ENCODE measurements around the gene BTN1A1. TPM values are rescaled to one million over a fixed set of nuclear protein-coding genes. Genes with fewer than 3 reads are reported as not detected.

Gene BTN1A1
- not detected for total RNA-seq

DNA sequence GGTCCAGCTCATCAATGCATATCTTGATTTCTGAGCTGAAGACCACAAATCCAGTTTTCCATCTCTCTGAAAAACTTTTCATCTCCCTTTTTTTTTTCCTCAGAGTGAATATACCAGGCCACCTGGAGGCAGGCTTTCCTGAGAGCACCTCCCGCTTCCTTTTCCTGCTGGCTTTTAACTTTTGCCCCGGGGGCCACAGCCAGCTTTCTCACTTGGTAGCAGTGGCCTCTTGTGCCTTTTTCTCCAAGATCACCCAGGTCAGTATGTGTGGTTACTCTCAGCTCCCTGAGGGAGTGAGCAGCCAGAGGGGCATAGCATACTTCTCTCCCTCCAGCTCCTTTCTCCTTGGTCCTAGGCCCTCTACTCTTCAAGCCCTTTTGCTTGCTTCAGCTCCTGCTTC lies at the start of gene BTN1A1:
Gene BTN1A1 (plus strand): TSS at position 202 of the 400 bp plus-strand sequence. CDS start 984 bp downstream, outside the sequence.
- H3K36me3 ChIP-seq: no peaks in the 10 kb centered on the region
- TF ChIP-seq CTCF (IDR thresholded peaks at IDR 0.05): no peak
- peak within 1 kb of the TSS; percentile 71 for H3K4me3 ChIP-seq
- H3K9me3 ChIP-seq: no peaks in the 10 kb centered on the region
- H3K4me1 ChIP-seq (ENCODE audit: control insufficient read depth in 1 of 2, low read depth in 2 of 2): peaks cover 0 to 8% of the 10 kb centered on the region in 2 donors
- no peaks in the 10 kb centered on the region for H3K27me3 ChIP-seq (replicated peaks; ENCODE audit: insufficient read depth)
- DNase-seq (ENCODE audit: low spot score) (no peak), ATAC-seq (ENCODE audit: insufficient number of reproducible peaks, low FRiP score, low read depth) (no peak)
- H3K27ac ChIP-seq: no peak within 1 kb of the TSS

DNA sequence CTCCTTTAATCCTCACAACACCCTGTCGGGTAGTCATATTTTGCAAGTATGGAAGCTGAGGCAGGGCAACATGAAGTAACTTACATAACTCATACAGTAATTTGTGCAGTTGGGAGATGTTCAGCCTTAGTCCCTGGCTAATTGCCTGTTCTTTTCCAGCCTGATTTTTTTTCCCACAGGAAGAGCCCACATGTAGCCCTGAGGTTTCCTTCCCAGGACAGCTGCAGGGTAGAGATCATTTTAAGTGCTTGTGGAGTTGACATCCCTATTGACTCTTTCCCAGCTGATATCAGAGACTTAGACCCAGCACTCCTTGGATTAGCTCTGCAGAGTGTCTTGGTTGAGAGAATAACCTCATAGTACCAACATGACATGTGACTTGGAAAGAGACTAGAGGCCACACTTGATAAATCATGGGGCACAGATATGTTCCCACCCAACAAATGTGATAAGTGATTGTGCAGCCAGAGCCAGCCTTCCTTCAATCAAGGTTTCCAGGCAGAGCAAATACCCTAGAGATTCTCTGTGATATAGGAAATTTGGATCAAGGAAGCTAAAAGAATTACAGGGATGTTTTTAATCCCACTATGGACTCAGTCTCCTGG lies 47.4 kb upstream of the BTN1A1 start:
- Histone ChIP-seq H3K36me3 (no peaks in the 10 kb centered on the region), H3K27ac (no peak overlapping the region)
- no peak for DNase-seq (ENCODE audit: low spot score)

GRCh38 chr6:26454631-26455030 lies 45.5 kb upstream of the BTN1A1 start:
- H3K4me3 ChIP-seq: no peak overlapping the region
- no peak for TF ChIP-seq CTCF (IDR thresholded peaks at IDR 0.05)

More for the DNA sequence above, 47.4 kb upstream of the BTN1A1 start:
- H3K4me1 ChIP-seq (ENCODE audit: control insufficient read depth in 1 of 2, low read depth in 2 of 2): peaks cover 4 to 12% of the 10 kb centered on the region in 2 donors
- no peaks in the 10 kb centered on the region for H3K9me3 ChIP-seq
- H3K4me3 ChIP-seq: no peak overlapping the region
- no peak for TF ChIP-seq CTCF (IDR thresholded peaks at IDR 0.05)
- no peak for ATAC-seq (ENCODE audit: insufficient number of reproducible peaks, low FRiP score, low read depth)
- no peaks in the 10 kb centered on the region for H3K27me3 ChIP-seq (replicated peaks; ENCODE audit: insufficient read depth)

DNA sequence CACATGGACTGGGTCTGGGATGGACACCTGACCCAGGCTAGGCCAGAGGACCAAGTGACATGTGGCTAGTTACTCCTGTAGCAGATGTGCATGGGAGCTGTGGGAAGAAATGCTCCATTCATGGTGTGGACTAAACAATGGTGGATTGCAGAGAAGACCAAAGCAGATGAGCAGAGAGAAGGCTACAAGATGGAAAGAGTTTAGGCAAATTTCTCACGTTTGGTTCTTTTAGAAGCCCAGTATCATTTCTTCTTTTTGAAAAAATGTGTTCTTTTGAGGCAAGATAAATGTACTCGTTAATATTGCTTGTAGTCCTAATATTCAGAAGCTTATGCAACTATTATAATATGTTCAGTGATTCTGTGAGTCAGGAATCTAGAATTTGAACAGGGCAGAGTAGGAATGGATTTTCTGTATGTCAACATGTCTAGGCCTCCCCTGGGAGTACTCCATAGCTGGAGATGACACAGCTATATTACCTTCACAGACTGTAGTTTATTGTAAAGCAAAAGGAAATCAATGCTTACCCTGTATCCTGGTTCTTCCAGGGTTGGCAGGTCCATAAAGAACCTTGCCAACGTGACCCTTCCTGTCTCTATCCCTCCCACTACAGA lies 44.6 kb upstream of the BTN1A1 start:
- no peak for DNase-seq (ENCODE audit: low spot score)

More at GRCh38 chr6:26454631-26455030, 45.5 kb upstream of the BTN1A1 start:
- Histone ChIP-seq H3K4me1 (ENCODE audit: control insufficient read depth in 1 of 2, low read depth in 2 of 2) (peaks cover 12 to 20% of the 10 kb centered on the region in 2 donors), H3K36me3 (no peaks in the 10 kb centered on the region), H3K27ac (no peak overlapping the region), H3K27me3 (replicated peaks; ENCODE audit: insufficient read depth) (no peaks in the 10 kb centered on the region), H3K9me3 (no peaks in the 10 kb centered on the region)
- DNase-seq (ENCODE audit: low spot score): no peak
- ATAC-seq (ENCODE audit: insufficient number of reproducible peaks, low FRiP score, low read depth): no peak

More for the DNA sequence above, 44.6 kb upstream of the BTN1A1 start:
- no peak for ATAC-seq (ENCODE audit: insufficient number of reproducible peaks, low FRiP score, low read depth)
- TF ChIP-seq CTCF (IDR thresholded peaks at IDR 0.05): no peak
- Histone ChIP-seq H3K27ac (no peak overlapping the region), H3K27me3 (replicated peaks; ENCODE audit: insufficient read depth) (no peaks in the 10 kb centered on the region), H3K4me1 (ENCODE audit: control insufficient read depth in 1 of 2, low read depth in 2 of 2) (peaks cover 21 to 28% of the 10 kb centered on the region in 2 donors), H3K36me3 (peaks cover 5% of the 10 kb centered on the region), H3K4me3 (no peak overlapping the region), H3K9me3 (no peaks in the 10 kb centered on the region)
